H9 (cell line): ENCODE results near the gene TMED8. TPM values are rescaled to one million over a fixed set of nuclear protein-coding genes. Genes with fewer than 3 reads are reported as not detected.

Experiments used
- DNase-seq: peaks from one replicate; pipeline ENCODE4 v3.0.0-alpha.2; 2017
- H2AFZ ChIP-seq: one replicate; pipeline ENCODE4 v1.6.1; 2013; ENCODE audit warnings: mild to moderate bottlenecking, low read length, control low read depth, moderate library complexity
- H2AK5ac ChIP-seq: 2 replicates; pipeline ENCODE4 v1.6.1; 2013; ENCODE audit warnings: low read length, control low read depth, mixed read lengths; ENCODE audit not compliant: insufficient read length
- H2BK120ac ChIP-seq: one replicate; pipeline ENCODE4 v1.6.1; 2013; ENCODE audit warnings: low read depth, mild to moderate bottlenecking, low read length, control low read depth, inconsistent platforms; ENCODE audit not compliant: poor library complexity, severe bottlenecking
- H2BK12ac ChIP-seq: 2 replicates; pipeline ENCODE4 v1.6.1; 2013; ENCODE audit warnings: low read length, control low read depth, mixed read lengths, low read depth; ENCODE audit not compliant: insufficient read length
- H2BK15ac ChIP-seq: 2 replicates; pipeline ENCODE4 v1.6.1; 2013; ENCODE audit warnings: low read depth, low read length, control low read depth
- H2BK20ac ChIP-seq: one replicate; pipeline ENCODE4 v1.6.1; 2013; ENCODE audit warnings: low read depth, mild to moderate bottlenecking, low read length, control low read depth, inconsistent platforms; ENCODE audit not compliant: poor library complexity, severe bottlenecking
- H2BK5ac ChIP-seq: 2 replicates; pipeline ENCODE4 v1.6.1; 2013; ENCODE audit warnings: low read length, control low read depth, mixed read lengths; ENCODE audit not compliant: insufficient read length
- H3K14ac ChIP-seq: 2 replicates; pipeline ENCODE4 v1.6.1; 2013; ENCODE audit warnings: low read length, control low read depth; ENCODE audit not compliant: insufficient read depth
- H3K18ac ChIP-seq: 2 replicates; pipeline ENCODE4 v1.6.1; 2013; ENCODE audit warnings: low read depth, mild to moderate bottlenecking, mixed read lengths, low read length, control low read depth; ENCODE audit not compliant: insufficient read length
- H3K23ac ChIP-seq: 2 replicates; pipeline ENCODE4 v1.6.1; 2013; ENCODE audit warnings: low read length, control low read depth, mixed read lengths, low read depth; ENCODE audit not compliant: insufficient read length
- H3K23me2 ChIP-seq: 2 replicates; pipeline ENCODE4 v1.6.1; 2013; ENCODE audit warnings: low read depth, mild to moderate bottlenecking, mixed read lengths, low read length, control low read depth; ENCODE audit not compliant: insufficient read length, poor library complexity, severe bottlenecking
- H3K27ac ChIP-seq: 2 replicates; pipeline ENCODE4 v1.5.1; 2013; ENCODE audit warnings: low read length, control low read depth, mixed read lengths, low read depth; ENCODE audit not compliant: insufficient read length
- H3K27me3 ChIP-seq: 2 replicates; pipeline ENCODE4 v1.6.1; 2013; ENCODE audit warnings: low read length, control low read depth, inconsistent platforms; ENCODE audit not compliant: insufficient read depth
- H3K4ac ChIP-seq: 2 replicates; pipeline ENCODE4 v1.6.1; 2013; ENCODE audit warnings: low read depth, mild to moderate bottlenecking, control low read depth, inconsistent platforms, low read length, moderate library complexity
- H3K4me1 ChIP-seq: 2 replicates; pipeline ENCODE4 v1.6.1; 2013; ENCODE audit warnings: low read length, control low read depth, inconsistent platforms; ENCODE audit not compliant: insufficient read depth
- H3K4me2 ChIP-seq: 2 replicates; pipeline ENCODE4 v1.6.1; 2013; ENCODE audit warnings: low read length, control low read depth, mixed read lengths; ENCODE audit not compliant: insufficient read length, insufficient read depth
- H3K56ac ChIP-seq: 2 replicates; pipeline ENCODE4 v1.6.1; 2013; ENCODE audit warnings: low read depth, mild to moderate bottlenecking, mixed read lengths, low read length, control low read depth; ENCODE audit not compliant: insufficient read length
- H3K79me1 ChIP-seq: 2 replicates; pipeline ENCODE4 v1.6.1; 2013; ENCODE audit warnings: low read depth, mild to moderate bottlenecking, moderate library complexity, low read length, control low read depth, inconsistent platforms; ENCODE audit not compliant: insufficient read depth, poor library complexity, severe bottlenecking
- H3K79me2 ChIP-seq: 2 replicates; pipeline ENCODE4 v1.6.1; 2013; ENCODE audit warnings: low read length, control low read depth, inconsistent platforms; ENCODE audit not compliant: insufficient read depth
- H3K9ac ChIP-seq: 2 replicates; pipeline ENCODE4 v1.6.1; 2013; ENCODE audit warnings: low read length, control low read depth, mixed read lengths; ENCODE audit not compliant: insufficient read length; ENCODE audit errors: extremely low read depth
- H3K9me3 ChIP-seq: one replicate; pipeline ENCODE4 v1.6.1; 2013; ENCODE audit warnings: low read depth, low read length, inconsistent platforms; ENCODE audit not compliant: control insufficient read depth
- H3T11ph ChIP-seq: one replicate; pipeline ENCODE4 v1.6.1; 2013; ENCODE audit warnings: mild to moderate bottlenecking, low read length, control low read depth, inconsistent platforms
- H4K20me1 ChIP-seq: one replicate; pipeline ENCODE4 v1.6.1; 2013; ENCODE audit not compliant: control insufficient read depth, insufficient read length, insufficient read depth
- H4K5ac ChIP-seq: 2 replicates; pipeline ENCODE4 v1.6.1; 2013; ENCODE audit warnings: low read depth, mild to moderate bottlenecking, mixed read lengths, low read length, control low read depth; ENCODE audit not compliant: insufficient read length
- H4K8ac ChIP-seq: replicated peaks from 2 replicates; pipeline ENCODE4 v1.6.1; 2013; ENCODE audit warnings: low read length, control low read depth, mixed read lengths, low read depth; ENCODE audit not compliant: insufficient read length
- H4K91ac ChIP-seq: 2 replicates; pipeline ENCODE4 v1.6.1; 2013; ENCODE audit warnings: low read depth, mild to moderate bottlenecking, moderate library complexity, mixed read lengths, low read length, control low read depth; ENCODE audit not compliant: insufficient read length
- H3K27ac Mint-ChIP-seq, 3 experiments: 2 replicates in 2 of 3; 3 replicates in 1 of 3; pipeline ENCODE4 v1.8.0; 2020 to 2021; ENCODE audit warnings: mixed read lengths in 3 of 3, mild to moderate bottlenecking in 1 of 3, moderate library complexity in 1 of 3
- H3K27me3 Mint-ChIP-seq: 2 replicates; pipeline ENCODE4 v1.8.0; 2021; ENCODE audit warnings: low read depth, mild to moderate bottlenecking, moderate library complexity, mixed read lengths
- H3K36me3 Mint-ChIP-seq, 3 experiments: 2 replicates in 2 of 3; 3 replicates in 1 of 3; pipeline ENCODE4 v1.8.0; 2020 to 2021; ENCODE audit warnings: low read depth in 3 of 3, mixed read lengths in 3 of 3; ENCODE audit not compliant: insufficient read depth in 1 of 3
- H3K4me1 Mint-ChIP-seq, 2 experiments: 2 replicates each; pipeline ENCODE4 v1.8.0; 2020; ENCODE audit warnings: mixed read lengths in 2 of 2
- H3K4me3 Mint-ChIP-seq, 2 experiments: 2 replicates in 1 of 2; 3 replicates in 1 of 2; pipeline ENCODE4 v1.8.0; 2020 to 2021; ENCODE audit warnings: mild to moderate bottlenecking in 2 of 2, mixed read lengths in 2 of 2, moderate library complexity in 1 of 2
- H3K9me3 Mint-ChIP-seq, 2 experiments: 2 replicates in 1 of 2; 3 replicates in 1 of 2; pipeline ENCODE4 v1.8.0; 2020; ENCODE audit warnings: mild to moderate bottlenecking in 2 of 2, mixed read lengths in 2 of 2, moderate library complexity in 1 of 2
- WGBS: extraction: QIAGEN DNeasy Blood & Tissue Kit; methylation state at CpG from one replicate; pipeline ENCODE4 v1.1.7; 2013; ENCODE audit warnings: missing lambda C conversion rate, low lambda C conversion rate, mixed read lengths; ENCODE audit not compliant: insufficient read length; ENCODE audit errors: extremely low coverage; 5-methylcytosine and 5-hydroxymethylcytosine counted together
- total RNA-seq: library from RNA; stranded (reverse); gene quantifications from 2 replicates; pipeline ENCODE4 v1.2.1, GENCODE V29; 2021
- TF ChIP-seq, protein P1 (sequence below): fragments of 200-600 bp; sonication (generic); conservative IDR thresholded peaks from 3 replicates; pipeline ENCODE4 v1.8.0; 2021; ENCODE audit warnings: antibody characterized with exemption, mild to moderate bottlenecking

TMED8 gene
- total RNA-seq, 1 experiment from 2014 or later, result 9.5 TPM

DNA sequence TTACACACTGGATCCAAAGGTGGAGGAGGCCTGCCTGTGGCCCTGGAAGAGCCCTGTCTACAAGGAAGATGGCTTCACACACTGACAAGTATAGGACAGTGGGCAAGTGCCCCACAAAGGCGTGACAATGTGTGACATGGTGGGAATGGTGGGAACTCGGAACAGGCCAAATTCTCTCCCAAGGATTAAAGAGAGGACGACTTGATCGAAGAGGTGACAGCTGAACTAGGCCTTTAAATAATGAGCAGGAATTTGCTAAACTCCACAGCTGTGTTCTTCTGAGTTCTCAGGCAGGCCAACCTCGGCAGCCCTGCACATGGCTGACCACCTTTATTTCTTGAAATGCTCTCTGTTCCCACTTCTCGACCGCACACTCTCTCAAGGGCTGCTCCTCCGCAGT, 80.0 kb downstream of the TMED8 start:
- Mint-ChIP-seq H3K27ac (peak overlapping the region in 1 of 3 experiments; percentile 31; a peak in 1 of 7 replicates), H3K9me3 (no peaks in the 10 kb centered on the region), H3K27me3 (no peaks in the 10 kb centered on the region), H3K4me1 (peaks cover 9 to 10% of the 10 kb centered on the region in 2 experiments), H3K36me3 (peaks cover 7 to 32% (median 21%) of the 10 kb centered on the region in 3 experiments), H3K4me3 (no peak overlapping the region)
- Histone ChIP-seq H4K8ac (no peak overlapping the region), H3K4ac (no peak overlapping the region), H3K18ac (no peak overlapping the region), H3K9me3 (no peaks in the 10 kb centered on the region), H3K4me1 (no peaks in the 10 kb centered on the region), H3K23me2 (no peaks in the 10 kb centered on the region), H4K91ac (no peak overlapping the region), H2AK5ac (no peak overlapping the region), H2BK5ac (no peak overlapping the region), H3K56ac (no peak overlapping the region), H3K9ac (no peak overlapping the region), H4K20me1 (no peaks in the 10 kb centered on the region), H2BK15ac (no peak overlapping the region), H2BK12ac (no peak overlapping the region), H3T11ph (no peak overlapping the region), H3K79me2 (no peaks in the 10 kb centered on the region), H3K79me1 (no peaks in the 10 kb centered on the region), H3K27ac (no peak overlapping the region), H2BK120ac (no peak overlapping the region), H3K4me2 (no peak overlapping the region), H3K14ac (no peak overlapping the region), H3K27me3 (no peaks in the 10 kb centered on the region), H4K5ac (no peak overlapping the region), H2AFZ (no peak overlapping the region), H3K23ac (no peak overlapping the region), H2BK20ac (no peak overlapping the region)
- no CpG with 5 or more reads among the region's 8 CpGs for WGBS
- DNase-seq, result no peak
- TF ChIP-seq, protein P1, sequence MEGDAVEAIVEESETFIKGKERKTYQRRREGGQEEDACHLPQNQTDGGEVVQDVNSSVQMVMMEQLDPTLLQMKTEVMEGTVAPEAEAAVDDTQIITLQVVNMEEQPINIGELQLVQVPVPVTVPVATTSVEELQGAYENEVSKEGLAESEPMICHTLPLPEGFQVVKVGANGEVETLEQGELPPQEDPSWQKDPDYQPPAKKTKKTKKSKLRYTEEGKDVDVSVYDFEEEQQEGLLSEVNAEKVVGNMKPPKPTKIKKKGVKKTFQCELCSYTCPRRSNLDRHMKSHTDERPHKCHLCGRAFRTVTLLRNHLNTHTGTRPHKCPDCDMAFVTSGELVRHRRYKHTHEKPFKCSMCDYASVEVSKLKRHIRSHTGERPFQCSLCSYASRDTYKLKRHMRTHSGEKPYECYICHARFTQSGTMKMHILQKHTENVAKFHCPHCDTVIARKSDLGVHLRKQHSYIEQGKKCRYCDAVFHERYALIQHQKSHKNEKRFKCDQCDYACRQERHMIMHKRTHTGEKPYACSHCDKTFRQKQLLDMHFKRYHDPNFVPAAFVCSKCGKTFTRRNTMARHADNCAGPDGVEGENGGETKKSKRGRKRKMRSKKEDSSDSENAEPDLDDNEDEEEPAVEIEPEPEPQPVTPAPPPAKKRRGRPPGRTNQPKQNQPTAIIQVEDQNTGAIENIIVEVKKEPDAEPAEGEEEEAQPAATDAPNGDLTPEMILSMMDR, result no peak
